Erythroblast (primary cell): ENCODE results near the gene OR51B5.
A peak's percentile ranks its signal among the peaks of the same experiment; 100 is the strongest.
"Not testable (repeated sequence)": the region's sequence is repeated elsewhere in the genome, so short reads cannot be mapped to it uniquely, and the experiment has no call there.

Source experiments
- DNase-seq, 2 experiments: peaks; one replicate each; lab custom pipeline; 2025; lab: John Stamatoyannopoulos, UW
- GATA1 ChIP-seq: IDR thresholded peaks from 2 replicates; pipeline ENCODE4 v1.6.1; 2011; ENCODE audit warnings: low read depth, mild to moderate bottlenecking, control low read depth, low read length, moderate library complexity
- POLR2A ChIP-seq: IDR thresholded peaks from 2 replicates; pipeline ENCODE4 v1.6.1; 2011; ENCODE audit warnings: mild to moderate bottlenecking, low read length

Gene OR51B5

GRCh38 chr11:5351208-5351607 is 7.9 kb upstream of the OR51B5 start, which contains the start of gene OR51B6:
Gene OR51B6 (plus strand): TSS chr11:5351508. CDS start chr11:5351508, 0 bp downstream.
- TF ChIP-seq GATA1 (no peak), POLR2A (no peak)
- DNase-seq = no peak

- no peak for DNase-seq
- TF ChIP-seq GATA1 (no peak), POLR2A (no peak)
These were observed 6.2 kb upstream of the OR51B5 start for GRCh38 chr11:5349550-5349949.

- TF ChIP-seq POLR2A (no peak), GATA1 (no peak)
- DNase-seq = peak; percentile 73 to 82
These were observed 5.3 kb upstream of the OR51B5 start for GRCh38 chr11:5348551-5349194.

- TF ChIP-seq GATA1 (no peak), POLR2A (no peak)
- DNase-seq = no peak
These were observed 2.5 kb upstream of the OR51B5 start for GRCh38 chr11:5345831-5346230.

GRCh38 chr11:5339771-5340322 is 3.5 kb downstream of the OR51B5 start:
- DNase-seq = no peak

GRCh38 chr11:5337253-5337652 is 6.1 kb downstream of the OR51B5 start:
- not testable (repeated sequence) for DNase-seq

More at GRCh38 chr11:5339771-5340322, 3.5 kb downstream of the OR51B5 start:
- no peak for TF ChIP-seq POLR2A
- no peak for TF ChIP-seq GATA1

- TF ChIP-seq GATA1 (no peak), POLR2A (no peak)
- no peak for DNase-seq
These were observed 7.0 kb downstream of the OR51B5 start for GRCh38 chr11:5336331-5336730.

- peak; percentile 18 to 45 for DNase-seq
- TF ChIP-seq POLR2A = no peak
- no peak for TF ChIP-seq GATA1
These were observed 8.2 kb downstream of the OR51B5 start for GRCh38 chr11:5335170-5335569.

GRCh38 chr11:5324197-5324596 is 19.1 kb downstream of the OR51B5 start, which contains the start of gene OR51B2:
Gene OR51B2 (minus strand): TSS chr11:5324297. CDS start chr11:5324297, 0 bp downstream.
- no peak for DNase-seq
- no peak for TF ChIP-seq GATA1
- TF ChIP-seq POLR2A = no peak

- TF ChIP-seq POLR2A = no peak
- TF ChIP-seq GATA1 = no peak
- DNase-seq = peak; percentile 32 to 35
These were observed 26.0 kb downstream of the OR51B5 start for GRCh38 chr11:5317292-5317691.

- DNase-seq = not testable (repeated sequence)
These were observed 29.8 kb downstream of the OR51B5 start for GRCh38 chr11:5313326-5314023.

- TF ChIP-seq GATA1 = no peak
- no peak for TF ChIP-seq POLR2A
These were observed 32.9 kb downstream of the OR51B5 start for GRCh38 chr11:5310423-5310822.

GRCh38 chr11:5307256-5308019 is 35.9 kb downstream of the OR51B5 start:
- DNase-seq = no peak
- TF ChIP-seq GATA1 (no peak), POLR2A (no peak)

More at GRCh38 chr11:5310423-5310822, 32.9 kb downstream of the OR51B5 start:
- no peak for DNase-seq
